Nephron progenitor cell (in vitro differentiated cells): ENCODE results near the gene PLCB3.
"Not testable (repeated sequence)": the region's sequence is repeated elsewhere in the genome, so short reads cannot be mapped to it uniquely, and the experiment has no call there.

Experiments used
- DNase-seq: peaks from one replicate; pipeline ENCODE4 v3.0.0; 2021
- H3K27ac Mint-ChIP-seq: 2 replicates; pipeline ENCODE4 v1.8.0; 2021; ENCODE audit warnings: mild to moderate bottlenecking, moderate library complexity, mixed read lengths
- H3K27me3 Mint-ChIP-seq: 2 replicates; pipeline ENCODE4 v1.8.0; 2021; ENCODE audit warnings: mild to moderate bottlenecking, low read depth, mixed read lengths; ENCODE audit not compliant: poor library complexity
- H3K36me3 Mint-ChIP-seq: 2 replicates; pipeline ENCODE4 v1.8.0; 2021; ENCODE audit warnings: low read depth, mixed read lengths
- H3K4me1 Mint-ChIP-seq: 2 replicates; pipeline ENCODE4 v1.8.0; 2021; ENCODE audit warnings: mixed read lengths
- H3K4me3 Mint-ChIP-seq: 2 replicates; pipeline ENCODE4 v1.8.0; 2021; ENCODE audit warnings: mild to moderate bottlenecking, moderate library complexity, mixed read lengths
- H3K9me3 Mint-ChIP-seq: 2 replicates; pipeline ENCODE4 v1.8.0; 2021; ENCODE audit warnings: mild to moderate bottlenecking, moderate library complexity, mixed read lengths
- TF ChIP-seq, protein P1 (sequence below): fragments of 200-600 bp; sonication (generic); IDR thresholded peaks from 2 replicates; pipeline ENCODE4 v1.5.0; 2021; ENCODE audit warnings: antibody characterized with exemption

Gene PLCB3

DNA sequence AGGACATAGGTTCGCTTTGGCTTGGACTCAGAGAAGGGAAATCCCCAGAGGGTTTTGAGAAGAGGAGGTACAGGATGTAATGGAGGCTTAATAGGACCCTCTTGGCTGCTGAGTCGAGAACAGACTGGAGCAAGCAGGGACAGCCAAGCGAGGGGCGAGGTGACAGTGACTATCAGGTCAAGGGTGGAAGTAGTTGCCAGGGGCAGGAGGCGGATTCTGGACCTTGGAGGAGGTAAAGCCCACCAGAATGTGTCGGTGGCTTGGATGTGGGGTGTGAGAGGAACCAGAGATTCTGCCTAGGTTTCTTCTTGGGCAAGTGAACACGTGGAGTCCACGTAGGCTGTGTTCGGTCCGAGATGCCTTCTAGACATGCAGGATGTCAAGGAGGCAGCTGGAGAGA lies 61.6 kb downstream of the PLCB3 start:
- Mint-ChIP-seq H3K36me3 (peaks cover 5% of the 10 kb centered on the region), H3K27ac (peak overlapping the region; percentile 95), H3K4me3 (no peak overlapping the region), H3K4me1 (peaks cover 12% of the 10 kb centered on the region), H3K9me3 (no peaks in the 10 kb centered on the region), H3K27me3 (no peaks in the 10 kb centered on the region)
- DNase-seq, result no peak
- TF ChIP-seq, protein P1, sequence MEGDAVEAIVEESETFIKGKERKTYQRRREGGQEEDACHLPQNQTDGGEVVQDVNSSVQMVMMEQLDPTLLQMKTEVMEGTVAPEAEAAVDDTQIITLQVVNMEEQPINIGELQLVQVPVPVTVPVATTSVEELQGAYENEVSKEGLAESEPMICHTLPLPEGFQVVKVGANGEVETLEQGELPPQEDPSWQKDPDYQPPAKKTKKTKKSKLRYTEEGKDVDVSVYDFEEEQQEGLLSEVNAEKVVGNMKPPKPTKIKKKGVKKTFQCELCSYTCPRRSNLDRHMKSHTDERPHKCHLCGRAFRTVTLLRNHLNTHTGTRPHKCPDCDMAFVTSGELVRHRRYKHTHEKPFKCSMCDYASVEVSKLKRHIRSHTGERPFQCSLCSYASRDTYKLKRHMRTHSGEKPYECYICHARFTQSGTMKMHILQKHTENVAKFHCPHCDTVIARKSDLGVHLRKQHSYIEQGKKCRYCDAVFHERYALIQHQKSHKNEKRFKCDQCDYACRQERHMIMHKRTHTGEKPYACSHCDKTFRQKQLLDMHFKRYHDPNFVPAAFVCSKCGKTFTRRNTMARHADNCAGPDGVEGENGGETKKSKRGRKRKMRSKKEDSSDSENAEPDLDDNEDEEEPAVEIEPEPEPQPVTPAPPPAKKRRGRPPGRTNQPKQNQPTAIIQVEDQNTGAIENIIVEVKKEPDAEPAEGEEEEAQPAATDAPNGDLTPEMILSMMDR, result no peak

DNA sequence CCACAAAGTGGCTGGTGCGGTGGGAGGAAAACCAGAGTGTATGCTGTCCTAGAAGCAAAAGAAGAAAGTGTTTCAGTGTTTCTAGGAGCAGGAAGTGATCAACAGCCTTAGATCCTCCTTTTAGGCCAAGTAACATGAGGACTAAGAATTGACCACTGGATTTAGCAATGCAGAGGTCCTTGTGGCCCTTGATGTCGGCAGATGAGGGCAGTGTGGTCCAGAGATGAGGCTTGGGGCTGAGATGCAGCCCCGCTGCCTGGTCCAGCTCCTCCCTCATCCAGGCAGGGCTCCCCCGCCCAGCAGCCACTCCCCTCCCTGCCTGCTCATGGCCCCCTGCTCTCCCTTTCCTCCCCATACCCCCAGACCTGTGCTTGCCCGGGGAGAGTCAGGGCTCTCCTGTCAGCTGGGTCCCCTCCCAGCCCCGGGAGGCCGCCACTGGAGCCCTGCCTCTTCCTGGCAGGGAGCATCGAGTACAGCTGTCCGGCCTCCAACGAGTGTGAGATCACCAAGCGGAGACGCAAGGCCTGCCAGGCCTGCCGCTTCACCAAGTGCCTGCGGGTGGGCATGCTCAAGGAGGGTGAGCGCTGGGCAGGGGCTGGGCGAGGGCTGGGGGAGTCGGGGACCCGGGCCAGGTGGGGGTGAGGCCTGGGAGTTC lies 62.3 kb downstream of the PLCB3 start:
- H3K4me1 Mint-ChIP-seq, result peaks cover 12% of the 10 kb centered on the region
- no peaks in the 10 kb centered on the region for H3K27me3 Mint-ChIP-seq
- H3K27ac Mint-ChIP-seq, result peak overlapping the region; percentile 95
- TF ChIP-seq, protein P1, result no peak
- H3K4me3 Mint-ChIP-seq, result no peak overlapping the region
- no peaks in the 10 kb centered on the region for H3K9me3 Mint-ChIP-seq
- DNase-seq, result no peak
- peaks cover 5% of the 10 kb centered on the region for H3K36me3 Mint-ChIP-seq

DNA sequence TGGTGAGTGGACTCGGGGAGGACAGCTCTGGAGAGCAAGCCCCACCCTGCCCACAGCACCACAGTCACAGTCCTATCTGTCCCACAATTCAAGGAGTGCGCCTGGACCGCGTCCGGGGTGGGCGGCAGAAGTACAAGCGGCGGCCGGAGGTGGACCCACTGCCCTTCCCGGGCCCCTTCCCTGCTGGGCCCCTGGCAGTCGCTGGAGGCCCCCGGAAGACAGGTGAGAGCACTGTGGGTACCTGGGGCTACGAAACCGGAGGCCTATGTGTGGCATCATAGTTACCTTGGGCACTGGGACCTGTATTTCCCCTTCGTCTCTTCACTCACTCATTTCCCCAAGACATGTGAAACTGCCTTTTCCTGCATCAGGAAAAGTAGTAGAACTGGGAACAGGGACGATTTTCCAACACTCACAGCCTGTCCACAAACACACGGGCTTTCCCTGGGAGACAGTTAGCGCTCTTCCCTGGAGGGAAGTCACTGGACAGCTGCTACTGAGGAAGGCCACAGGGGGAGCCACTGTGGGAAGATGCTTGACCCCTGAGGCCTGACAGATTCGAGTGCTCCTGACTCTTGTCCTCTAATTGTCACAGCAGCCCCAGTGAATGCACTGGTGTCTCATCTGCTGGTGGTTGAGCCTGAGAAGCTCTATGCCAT lies 62.9 kb downstream of the PLCB3 start:
- no peak overlapping the region for H3K4me3 Mint-ChIP-seq
- DNase-seq, result no peak
- H3K27ac Mint-ChIP-seq, result peak overlapping the region; percentile 83
- TF ChIP-seq, protein P1, result peak; percentile 7
- H3K4me1 Mint-ChIP-seq, result peaks cover 18% of the 10 kb centered on the region
- H3K36me3 Mint-ChIP-seq, result peaks cover 5% of the 10 kb centered on the region
- no peaks in the 10 kb centered on the region for H3K27me3 Mint-ChIP-seq
- no peaks in the 10 kb centered on the region for H3K9me3 Mint-ChIP-seq

DNA sequence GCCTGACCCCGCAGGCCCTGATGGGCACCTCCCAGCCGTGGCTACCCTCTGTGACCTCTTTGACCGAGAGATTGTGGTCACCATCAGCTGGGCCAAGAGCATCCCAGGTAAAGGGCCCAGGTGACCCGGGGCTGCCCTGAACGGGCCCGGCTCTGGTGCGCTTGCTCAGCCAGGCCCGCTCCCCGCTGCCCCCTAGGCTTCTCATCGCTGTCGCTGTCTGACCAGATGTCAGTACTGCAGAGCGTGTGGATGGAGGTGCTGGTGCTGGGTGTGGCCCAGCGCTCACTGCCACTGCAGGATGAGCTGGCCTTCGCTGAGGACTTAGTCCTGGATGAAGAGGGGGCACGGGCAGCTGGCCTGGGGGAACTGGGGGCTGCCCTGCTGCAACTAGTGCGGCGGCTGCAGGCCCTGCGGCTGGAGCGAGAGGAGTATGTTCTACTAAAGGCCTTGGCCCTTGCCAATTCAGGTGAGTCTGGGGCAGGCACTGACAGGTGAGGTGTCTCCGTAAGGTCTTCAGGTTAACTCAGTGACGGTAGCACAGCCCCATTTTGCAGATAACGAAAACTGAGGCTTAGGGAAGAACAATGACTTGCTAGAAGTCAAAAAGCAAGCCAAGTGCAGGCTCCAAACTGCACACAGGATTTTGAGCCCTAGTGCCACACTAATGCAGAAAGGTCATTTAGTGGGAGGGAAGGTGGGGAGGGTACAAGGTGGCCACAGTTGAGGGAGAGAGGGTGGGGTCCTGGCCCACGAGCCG lies 63.7 kb downstream of the PLCB3 start:
- H3K27ac Mint-ChIP-seq, result peak overlapping the region; percentile 83
- TF ChIP-seq, protein P1, result no peak
- H3K36me3 Mint-ChIP-seq, result peaks cover 5% of the 10 kb centered on the region
- no peak for DNase-seq
- H3K27me3 Mint-ChIP-seq, result no peaks in the 10 kb centered on the region
- H3K4me3 Mint-ChIP-seq, result peak overlapping the region; percentile 48
- no peaks in the 10 kb centered on the region for H3K9me3 Mint-ChIP-seq
- H3K4me1 Mint-ChIP-seq, result peaks cover 23% of the 10 kb centered on the region

DNA sequence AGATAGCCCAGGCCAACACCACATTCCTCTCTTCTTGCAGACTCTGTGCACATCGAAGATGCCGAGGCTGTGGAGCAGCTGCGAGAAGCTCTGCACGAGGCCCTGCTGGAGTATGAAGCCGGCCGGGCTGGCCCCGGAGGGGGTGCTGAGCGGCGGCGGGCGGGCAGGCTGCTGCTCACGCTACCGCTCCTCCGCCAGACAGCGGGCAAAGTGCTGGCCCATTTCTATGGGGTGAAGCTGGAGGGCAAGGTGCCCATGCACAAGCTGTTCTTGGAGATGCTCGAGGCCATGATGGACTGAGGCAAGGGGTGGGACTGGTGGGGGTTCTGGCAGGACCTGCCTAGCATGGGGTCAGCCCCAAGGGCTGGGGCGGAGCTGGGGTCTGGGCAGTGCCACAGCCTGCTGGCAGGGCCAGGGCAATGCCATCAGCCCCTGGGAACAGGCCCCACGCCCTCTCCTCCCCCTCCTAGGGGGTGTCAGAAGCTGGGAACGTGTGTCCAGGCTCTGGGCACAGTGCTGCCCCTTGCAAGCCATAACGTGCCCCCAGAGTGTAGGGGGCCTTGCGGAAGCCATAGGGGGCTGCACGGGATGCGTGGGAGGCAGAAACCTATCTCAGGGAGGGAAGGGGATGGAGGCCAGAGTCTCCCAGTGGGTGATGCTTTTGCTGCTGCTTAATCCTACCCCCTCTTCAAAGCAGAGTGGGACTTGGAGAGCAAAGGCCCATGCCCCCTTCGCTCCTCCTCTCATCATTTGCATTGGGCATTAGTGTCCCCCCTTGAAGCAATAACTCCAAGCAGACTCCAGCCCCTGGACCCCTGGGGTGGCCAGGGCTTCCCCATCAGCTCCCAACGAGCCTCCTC lies 64.6 kb downstream of the PLCB3 start:
- not testable (repeated sequence) for H3K9me3 Mint-ChIP-seq, H3K27ac Mint-ChIP-seq, DNase-seq, H3K27me3 Mint-ChIP-seq
- Mint-ChIP-seq H3K36me3 (peaks cover 13% of the 10 kb centered on the region), H3K4me1 (peaks cover 25% of the 10 kb centered on the region), H3K4me3 (peak overlapping the region; percentile 94)
